Fibroblast of villous mesenchyme (primary cell): ENCODE measurements around the gene ENOX2. TPM values are rescaled to one million over a fixed set of nuclear protein-coding genes. Genes with fewer than 3 reads are reported as not detected.
"Not testable (repeated sequence)": the region's sequence is repeated elsewhere in the genome, so short reads cannot be mapped to it uniquely, and the experiment has no call there.

ENCODE experiments used
- DNase-seq: peaks from one replicate; pipeline ENCODE4 v3.0.0-alpha.2; 2010; ENCODE audit warnings: low read depth
- H3K4me3 ChIP-seq: 2 replicates; pipeline ENCODE4 v1.5.1; 2011; ENCODE audit warnings: low read depth, mild to moderate bottlenecking, low read length
- CTCF ChIP-seq: IDR thresholded peaks from 2 replicates; pipeline ENCODE4 v1.5.1; 2012; ENCODE audit warnings: low read depth, mild to moderate bottlenecking, low read length; ENCODE audit not compliant: insufficient read depth
- total RNA-seq: library from RNA; depleted of rRNA; stranded (reverse); fragments of >200 nt; gene quantifications from 2 replicates; pipeline ENCODE4 v1.2.3, GENCODE V29; 2012

Gene ENOX2
- total RNA-seq, 1 donor, result 9.5 TPM

GRCh38 chrX:130719413-130719812 is 183.6 kb downstream of the ENOX2 start:
- TF ChIP-seq CTCF, result no peak
- DNase-seq, result no peak
- no peak overlapping the region for H3K4me3 ChIP-seq

GRCh38 chrX:130718137-130718536 is 184.9 kb downstream of the ENOX2 start:
- no peak for TF ChIP-seq CTCF
- no peak overlapping the region for H3K4me3 ChIP-seq
- DNase-seq, result no peak

DNA sequence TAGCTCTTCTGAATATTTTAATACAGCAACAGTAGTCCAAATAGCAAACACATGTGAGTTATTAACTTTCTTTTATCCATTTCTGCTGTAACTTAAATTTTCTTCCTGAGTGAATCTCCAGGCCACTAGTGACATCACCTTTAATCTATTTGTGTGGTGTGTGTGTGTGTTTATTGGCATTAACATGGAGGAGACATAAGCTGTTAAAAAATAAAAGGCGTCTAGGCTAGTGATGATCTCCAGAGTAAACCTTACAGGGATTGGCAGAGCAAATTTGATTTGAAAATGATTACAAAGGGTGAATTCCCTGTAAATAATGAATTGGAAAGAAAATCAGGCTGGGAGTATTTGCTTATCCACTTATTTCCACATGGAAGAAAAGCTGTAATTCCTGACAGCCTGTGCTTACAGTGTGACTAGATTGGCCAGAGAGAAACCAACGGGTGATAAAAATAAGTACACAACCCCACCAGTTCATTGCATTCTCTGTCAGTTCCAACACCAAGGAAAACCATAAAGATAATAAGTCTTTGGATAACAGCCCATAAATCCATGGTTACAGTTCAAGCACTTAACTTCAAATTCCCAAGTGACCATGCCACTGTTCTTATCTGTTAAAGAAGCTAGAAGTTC is 186.1 kb downstream of the ENOX2 start:
- H3K4me3 ChIP-seq, result no peak overlapping the region
- peak; percentile 51 for DNase-seq
- TF ChIP-seq CTCF, result no peak

- DNase-seq, result no peak
- H3K4me3 ChIP-seq, result no peak overlapping the region
- no peak for TF ChIP-seq CTCF
These were observed 186.7 kb downstream of the ENOX2 start for GRCh38 chrX:130716346-130716745.

- H3K4me3 ChIP-seq, result no peak overlapping the region
- TF ChIP-seq CTCF, result no peak
- no peak for DNase-seq
These were observed 187.7 kb downstream of the ENOX2 start for GRCh38 chrX:130715299-130715698.

DNA sequence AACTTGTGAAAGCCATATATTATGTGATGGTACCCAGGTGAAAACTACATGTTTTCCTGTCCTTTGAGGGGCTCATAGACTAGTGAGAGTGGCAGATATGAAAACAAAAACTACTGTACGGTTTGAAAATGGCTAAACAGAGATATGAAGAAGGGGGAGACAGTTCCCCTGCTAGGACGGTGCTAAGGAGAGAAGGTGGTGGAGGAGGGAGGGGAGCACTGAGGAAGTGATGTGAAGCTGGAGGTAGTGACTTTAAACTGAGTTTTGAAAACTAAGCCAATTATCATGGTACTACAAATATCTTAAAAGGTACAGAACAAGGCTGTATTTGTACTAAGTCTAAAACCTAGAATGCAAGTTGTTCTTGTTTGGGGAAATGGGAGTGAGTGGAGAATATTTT is 188.3 kb downstream of the ENOX2 start:
- no peak for DNase-seq
- TF ChIP-seq CTCF, result no peak
- H3K4me3 ChIP-seq, result no peak overlapping the region

DNA sequence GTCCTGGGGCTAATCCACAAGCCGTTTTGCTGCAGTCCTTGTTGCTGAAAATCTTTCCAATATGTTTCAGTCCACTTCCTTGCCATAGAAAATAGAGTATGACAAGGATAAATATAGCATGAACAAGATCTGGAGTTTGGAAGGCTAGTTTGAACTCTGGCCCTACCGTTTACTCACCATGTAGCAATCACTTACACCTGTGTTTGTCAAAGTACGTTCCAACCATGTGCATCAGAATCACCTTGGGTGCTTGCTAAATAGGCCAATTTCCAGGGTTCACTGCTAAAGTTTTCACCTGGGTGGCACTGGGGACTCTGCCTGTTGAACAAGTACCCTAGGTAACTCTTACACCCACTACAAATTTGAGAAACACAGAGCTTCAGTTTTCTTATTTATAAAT is 188.9 kb downstream of the ENOX2 start:
- no peak for DNase-seq
- TF ChIP-seq CTCF, result no peak
- H3K4me3 ChIP-seq, result no peak overlapping the region

DNA sequence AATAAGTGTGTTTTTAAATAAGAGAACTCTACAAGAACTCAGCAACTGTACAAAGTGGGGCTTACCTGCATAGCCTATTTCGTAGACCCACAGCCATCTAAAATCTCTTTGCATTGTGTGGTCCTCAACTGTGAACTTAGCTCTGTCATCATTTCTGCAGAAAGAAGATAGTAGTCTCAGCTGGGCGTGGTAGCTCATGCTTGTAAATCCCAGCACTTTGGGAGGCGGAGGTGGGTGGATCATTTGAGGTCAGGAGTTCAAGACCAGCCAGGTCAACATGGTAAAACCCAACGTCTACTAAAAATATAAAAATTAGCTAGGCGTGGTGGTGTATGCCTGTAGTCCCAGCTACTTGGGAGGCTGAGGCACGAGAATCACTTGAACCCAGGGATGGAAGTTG is 193.8 kb downstream of the ENOX2 start:
- DNase-seq, result not testable (repeated sequence)

More for the DNA sequence above, 193.8 kb downstream of the ENOX2 start:
- H3K4me3 ChIP-seq, result not testable (repeated sequence)
